DND-41 (cell line): ENCODE data around the gene IKBKG.

ENCODE experiments used
- ATAC-seq: fragments of 200-7000 bp; cut with Tn5 transposase; 3 replicates; pipeline ENCODE4 v1.9.1; 2021; ENCODE audit warnings: low read depth; ENCODE audit not compliant: insufficient read depth
- DNase-seq: peaks from one replicate; pipeline ENCODE4 v3.0.0-alpha.2; 2020
- H2AFZ ChIP-seq: 2 replicates; pipeline ENCODE4 v1.6.0; 2012; ENCODE audit warnings: low read depth, low read length
- H3K27ac ChIP-seq: 2 replicates; pipeline ENCODE4 v1.5.1; 2012; ENCODE audit warnings: low read length, inconsistent platforms
- H3K27me3 ChIP-seq: fragments of 200-600 bp; sonication (generic); 2 replicates; pipeline ENCODE4 v1.6.0; 2012; ENCODE audit warnings: low read length, mild to moderate bottlenecking, inconsistent platforms; ENCODE audit not compliant: insufficient read depth, poor library complexity
- H3K36me3 ChIP-seq: 2 replicates; pipeline ENCODE4 v1.5.1; 2012; ENCODE audit warnings: low read length, inconsistent platforms; ENCODE audit not compliant: insufficient read depth
- H3K4me1 ChIP-seq: 2 replicates; pipeline ENCODE4 v1.5.1; 2012; ENCODE audit warnings: mild to moderate bottlenecking, low read length; ENCODE audit not compliant: insufficient read depth
- H3K4me2 ChIP-seq: 2 replicates; pipeline ENCODE4 v1.6.0; 2012; ENCODE audit warnings: mild to moderate bottlenecking, moderate library complexity, low read length, inconsistent platforms; ENCODE audit not compliant: insufficient read depth
- H3K4me3 ChIP-seq, 2 experiments: fragments of 200-600 bp in 1 of 2; shearing (Covaris generic) in 1 of 2; 2 replicates each; pipeline ENCODE4 v1.5.1; 2012 to 2016; ENCODE audit warnings: inconsistent platforms in 2 of 2, low read length in 2 of 2, mild to moderate bottlenecking in 2 of 2, low read depth in 1 of 2, moderate library complexity in 1 of 2
- H3K79me2 ChIP-seq: 2 replicates; pipeline ENCODE4 v1.6.0; 2012; ENCODE audit warnings: low read length, inconsistent platforms; ENCODE audit not compliant: insufficient read depth
- H3K9ac ChIP-seq: 2 replicates; pipeline ENCODE4 v1.6.0; 2012; ENCODE audit warnings: low read depth, mild to moderate bottlenecking, inconsistent platforms, low read length, moderate library complexity
- H3K9me3 ChIP-seq: 2 replicates; pipeline ENCODE4 v1.5.1; 2012; ENCODE audit warnings: low read length, moderate library complexity, mild to moderate bottlenecking, inconsistent platforms; ENCODE audit not compliant: insufficient read depth, severe bottlenecking
- H4K20me1 ChIP-seq: 2 replicates; pipeline ENCODE4 v1.6.0; 2012; ENCODE audit warnings: low read length; ENCODE audit not compliant: insufficient read depth
- CTCF ChIP-seq: IDR thresholded peaks from 2 replicates; pipeline ENCODE4 v1.5.1; 2012; ENCODE audit warnings: borderline replicate concordance, low read length, moderate library complexity, mild to moderate bottlenecking; ENCODE audit not compliant: poor library complexity, severe bottlenecking; ENCODE audit errors: extremely low read depth
- EZH2 ChIP-seq: IDR thresholded peaks from 3 replicates; pipeline ENCODE4 v1.6.1; 2012; ENCODE audit warnings: borderline replicate concordance, low read depth, mild to moderate bottlenecking, moderate library complexity, low read length, inconsistent platforms; ENCODE audit not compliant: severe bottlenecking

IKBKG gene

DNA sequence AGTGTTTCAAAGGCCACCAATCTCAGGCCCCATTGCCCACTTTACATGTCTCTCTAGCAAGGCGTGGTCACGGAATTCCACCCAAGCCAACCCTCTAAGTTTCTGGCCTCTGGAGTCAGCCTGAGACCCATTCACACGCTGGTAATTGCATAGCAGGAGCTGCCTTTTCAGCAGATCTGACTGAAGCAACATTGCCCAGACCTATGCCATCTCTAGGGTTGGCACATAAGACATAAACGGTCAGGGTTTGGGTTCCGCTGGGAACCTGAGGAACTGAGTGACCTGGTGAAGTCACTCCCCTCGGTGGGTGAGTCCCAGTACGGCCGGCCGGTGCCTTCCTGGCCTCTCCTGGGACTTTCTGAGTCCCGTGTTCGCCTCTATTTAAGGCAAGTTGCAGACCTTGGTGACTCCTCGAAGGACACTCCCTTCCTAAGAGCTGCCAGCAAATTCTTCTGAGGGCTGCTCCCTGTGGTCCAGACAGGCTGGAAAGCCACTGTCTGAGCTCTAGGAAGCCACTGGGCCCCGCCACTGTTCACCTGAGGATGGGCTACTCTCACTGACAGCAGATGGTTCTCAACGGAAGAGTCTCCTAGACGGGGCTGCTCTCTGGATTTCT, 53.4 kb downstream of the IKBKG start:
- no peaks in the 10 kb centered on the region for H3K27me3 ChIP-seq
- H3K9ac ChIP-seq: no peak overlapping the region
- H2AFZ ChIP-seq: no peak overlapping the region
- DNase-seq: no peak
- TF ChIP-seq EZH2 (no peak), CTCF (no peak)
- 0 out of 2 replicates have a peak, but pooled peaks cover 2% of the 10 kb centered on the region for H3K4me1 ChIP-seq
- H3K4me3 ChIP-seq: no peak overlapping the region
- no peaks in the 10 kb centered on the region for H3K79me2 ChIP-seq
- H3K4me2 ChIP-seq: no peak overlapping the region
- no peak overlapping the region for H3K27ac ChIP-seq
- no peak for ATAC-seq
- no peaks in the 10 kb centered on the region for H3K9me3 ChIP-seq
- no peaks in the 10 kb centered on the region for H3K36me3 ChIP-seq
- H4K20me1 ChIP-seq: no peaks in the 10 kb centered on the region

DNA sequence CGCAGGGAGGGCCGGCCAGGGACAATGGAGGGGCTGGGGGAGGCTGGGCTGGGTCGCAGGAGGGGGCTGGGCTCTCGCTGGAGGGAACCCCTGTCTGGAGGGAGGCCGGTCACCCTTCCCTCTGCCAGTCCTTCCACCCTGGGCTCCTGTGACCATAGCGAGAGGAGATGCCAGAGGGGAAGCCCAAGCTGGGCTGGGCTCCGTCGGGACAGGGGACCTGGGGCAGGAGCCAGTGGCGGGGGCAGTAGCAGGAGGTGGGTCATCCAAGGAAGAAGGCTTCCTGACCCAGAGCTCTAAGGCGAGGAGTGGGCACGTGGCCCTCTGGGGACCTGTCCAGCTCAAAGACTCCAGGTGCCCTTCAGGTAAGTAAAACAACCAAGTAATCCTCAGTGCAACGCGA, 54.8 kb downstream of the IKBKG start:
- Histone ChIP-seq H3K79me2 (no peaks in the 10 kb centered on the region), H3K27me3 (no peaks in the 10 kb centered on the region), H3K9ac (no peak overlapping the region), H3K36me3 (no peaks in the 10 kb centered on the region), H3K4me2 (no peak overlapping the region), H3K4me3 (no peak overlapping the region), H3K27ac (no peak overlapping the region), H4K20me1 (no peaks in the 10 kb centered on the region), H2AFZ (no peak overlapping the region), H3K9me3 (no peaks in the 10 kb centered on the region), H3K4me1 (0 out of 2 replicates have a peak, but pooled peaks cover 2% of the 10 kb centered on the region)
- ATAC-seq (no peak), DNase-seq (no peak)
- no peak for TF ChIP-seq EZH2
- no peak for TF ChIP-seq CTCF

- H2AFZ ChIP-seq: no peak overlapping the region
- H3K9ac ChIP-seq: no peak overlapping the region
- ATAC-seq (no peak), DNase-seq (no peak)
- no peaks in the 10 kb centered on the region for H3K36me3 ChIP-seq
- no peak overlapping the region for H3K4me2 ChIP-seq
- no peaks in the 10 kb centered on the region for H3K27me3 ChIP-seq
- H3K9me3 ChIP-seq: no peaks in the 10 kb centered on the region
- H3K4me3 ChIP-seq: no peak overlapping the region
- no peaks in the 10 kb centered on the region for H3K79me2 ChIP-seq
- no peak overlapping the region for H3K27ac ChIP-seq
- H4K20me1 ChIP-seq: no peaks in the 10 kb centered on the region
- TF ChIP-seq CTCF (no peak), EZH2 (no peak)
- H3K4me1 ChIP-seq: 0 out of 2 replicates have a peak, but pooled peaks cover 2% of the 10 kb centered on the region
Measured at GRCh38 chrX:154602766-154603437, 55.5 kb downstream of the IKBKG start.
